Activated naive CD8-positive, alpha-beta T cell treated with anti-CD3 and anti-CD28 coated beads, Interleukin-2, amount 50 U/mL, for 24 hours (primary cell): Measurements from ENCODE around the gene VCAN.

Experiments used
- ATAC-seq: fragments of 150-1000 bp; cut with Tn5 transposase; one replicate; pipeline ENCODE4 v1.10.0; 2021
- DNase-seq: peaks from one replicate; pipeline ENCODE4 v3.0.0; 2021
- H3K27ac Mint-ChIP-seq: one replicate; pipeline ENCODE4 v1.8.0; 2021; ENCODE audit warnings: mild to moderate bottlenecking, mixed read lengths
- H3K27me3 Mint-ChIP-seq: one replicate; pipeline ENCODE4 v1.8.0; 2021; ENCODE audit warnings: mixed read lengths
- H3K36me3 Mint-ChIP-seq: one replicate; pipeline ENCODE4 v1.8.0; 2021; ENCODE audit warnings: low read depth, mixed read lengths
- H3K4me1 Mint-ChIP-seq: one replicate; pipeline ENCODE4 v1.8.0; 2021; ENCODE audit warnings: mixed read lengths
- H3K4me3 Mint-ChIP-seq: one replicate; pipeline ENCODE4 v1.8.0; 2021; ENCODE audit warnings: mild to moderate bottlenecking, moderate library complexity, mixed read lengths
- H3K9me3 Mint-ChIP-seq: one replicate; pipeline ENCODE4 v1.8.0; 2021; ENCODE audit warnings: mixed read lengths

The VCAN gene

DNA sequence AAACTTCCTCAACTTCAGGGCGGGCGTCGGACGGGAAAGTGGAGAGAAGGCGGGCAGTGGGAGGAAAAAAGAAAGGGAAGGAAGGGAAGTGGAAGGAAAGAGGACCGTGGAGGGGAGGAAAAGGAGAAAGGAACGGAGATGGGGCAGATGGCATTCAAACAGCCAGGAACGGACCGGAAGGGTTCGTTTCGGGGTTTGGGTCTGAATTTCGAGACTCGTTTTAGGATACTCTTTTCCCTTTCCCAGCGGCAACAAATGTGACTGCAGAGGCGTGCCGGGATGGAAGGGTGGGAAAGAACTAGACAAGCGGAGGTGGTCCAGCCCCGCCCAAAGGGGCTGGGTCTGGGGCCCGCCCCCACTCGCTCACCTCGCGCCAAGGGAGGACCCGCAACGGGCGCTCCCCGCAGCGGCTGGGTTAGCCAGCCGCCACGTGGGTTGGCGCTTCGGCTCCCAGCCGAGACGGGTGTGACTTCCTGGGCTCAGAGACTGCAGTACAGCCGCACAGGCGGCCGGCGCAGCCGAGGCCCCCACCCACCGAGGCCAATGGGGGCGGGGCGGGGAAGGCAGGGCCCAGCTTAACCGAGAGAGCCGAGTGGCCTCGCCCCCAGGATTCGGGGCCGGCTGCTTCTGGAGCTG is 2.7 kb downstream of the VCAN start:
- Mint-ChIP-seq H3K4me3 (peak overlapping the region; percentile 80), H3K4me1 (peaks cover 33% of the 10 kb centered on the region), H3K9me3 (no peaks in the 10 kb centered on the region), H3K36me3 (peaks cover 1% of the 10 kb centered on the region), H3K27ac (peak overlapping the region; percentile 68), H3K27me3 (peaks cover 82% of the 10 kb centered on the region)
- DNase-seq (peak; percentile 45), ATAC-seq (peak; percentile 62)

- Mint-ChIP-seq H3K9me3 (no peaks in the 10 kb centered on the region), H3K27me3 (peaks cover 80% of the 10 kb centered on the region), H3K36me3 (peaks cover 1% of the 10 kb centered on the region), H3K4me3 (peak overlapping the region; percentile 10), H3K4me1 (peaks cover 33% of the 10 kb centered on the region), H3K27ac (no peak overlapping the region)
- no peak for ATAC-seq
- no peak for DNase-seq
Observed at GRCh38 chr5:83474991-83475390, 3.4 kb downstream of the VCAN start.

- Mint-ChIP-seq H3K27ac (no peak overlapping the region), H3K4me3 (peak overlapping the region; percentile 10), H3K4me1 (peaks cover 33% of the 10 kb centered on the region), H3K9me3 (no peaks in the 10 kb centered on the region), H3K27me3 (peaks cover 78% of the 10 kb centered on the region), H3K36me3 (peaks cover 1% of the 10 kb centered on the region)
- ATAC-seq: no peak
- no peak for DNase-seq
Observed at GRCh38 chr5:83475391-83475863, 3.9 kb downstream of the VCAN start.

- peaks cover 72% of the 10 kb centered on the region for H3K27me3 Mint-ChIP-seq
- no peak overlapping the region for H3K27ac Mint-ChIP-seq
- peaks cover 33% of the 10 kb centered on the region for H3K4me1 Mint-ChIP-seq
- no peaks in the 10 kb centered on the region for H3K9me3 Mint-ChIP-seq
- no peak overlapping the region for H3K4me3 Mint-ChIP-seq
- no peak for DNase-seq
- H3K36me3 Mint-ChIP-seq: peaks cover 1% of the 10 kb centered on the region
- ATAC-seq: no peak
Observed at GRCh38 chr5:83475935-83476814, 4.6 kb downstream of the VCAN start.

GRCh38 chr5:83482961-83483360 is 11.4 kb downstream of the VCAN start:
- Mint-ChIP-seq H3K4me1 (no peaks in the 10 kb centered on the region), H3K27ac (no peak overlapping the region), H3K4me3 (no peak overlapping the region), H3K9me3 (no peaks in the 10 kb centered on the region), H3K36me3 (no peaks in the 10 kb centered on the region), H3K27me3 (peaks cover 25% of the 10 kb centered on the region)
- ATAC-seq (no peak), DNase-seq (no peak)

- no peak for ATAC-seq
- no peaks in the 10 kb centered on the region for H3K4me1 Mint-ChIP-seq
- no peaks in the 10 kb centered on the region for H3K36me3 Mint-ChIP-seq
- no peak for DNase-seq
- H3K27me3 Mint-ChIP-seq: peaks cover 20% of the 10 kb centered on the region
- no peak overlapping the region for H3K4me3 Mint-ChIP-seq
- no peaks in the 10 kb centered on the region for H3K9me3 Mint-ChIP-seq
- H3K27ac Mint-ChIP-seq: no peak overlapping the region
Observed at GRCh38 chr5:83484294-83484693, 12.8 kb downstream of the VCAN start.

GRCh38 chr5:83485842-83486241 is 14.3 kb downstream of the VCAN start:
- Mint-ChIP-seq H3K9me3 (no peaks in the 10 kb centered on the region), H3K36me3 (no peaks in the 10 kb centered on the region), H3K4me1 (no peaks in the 10 kb centered on the region), H3K27me3 (peaks cover 12% of the 10 kb centered on the region), H3K27ac (no peak overlapping the region), H3K4me3 (no peak overlapping the region)
- ATAC-seq: no peak
- no peak for DNase-seq

- no peaks in the 10 kb centered on the region for H3K4me1 Mint-ChIP-seq
- ATAC-seq (no peak), DNase-seq (no peak)
- no peak overlapping the region for H3K27ac Mint-ChIP-seq
- no peaks in the 10 kb centered on the region for H3K36me3 Mint-ChIP-seq
- H3K27me3 Mint-ChIP-seq: peaks cover 12% of the 10 kb centered on the region
- H3K9me3 Mint-ChIP-seq: no peaks in the 10 kb centered on the region
- no peak overlapping the region for H3K4me3 Mint-ChIP-seq
Observed at GRCh38 chr5:83487155-83487554, 15.6 kb downstream of the VCAN start.

- Mint-ChIP-seq H3K27ac (no peak overlapping the region), H3K4me3 (no peak overlapping the region), H3K27me3 (peaks cover 12% of the 10 kb centered on the region), H3K9me3 (no peaks in the 10 kb centered on the region), H3K36me3 (no peaks in the 10 kb centered on the region), H3K4me1 (no peaks in the 10 kb centered on the region)
- DNase-seq (no peak), ATAC-seq (no peak)
Observed at GRCh38 chr5:83488271-83488670, 16.7 kb downstream of the VCAN start.

DNA sequence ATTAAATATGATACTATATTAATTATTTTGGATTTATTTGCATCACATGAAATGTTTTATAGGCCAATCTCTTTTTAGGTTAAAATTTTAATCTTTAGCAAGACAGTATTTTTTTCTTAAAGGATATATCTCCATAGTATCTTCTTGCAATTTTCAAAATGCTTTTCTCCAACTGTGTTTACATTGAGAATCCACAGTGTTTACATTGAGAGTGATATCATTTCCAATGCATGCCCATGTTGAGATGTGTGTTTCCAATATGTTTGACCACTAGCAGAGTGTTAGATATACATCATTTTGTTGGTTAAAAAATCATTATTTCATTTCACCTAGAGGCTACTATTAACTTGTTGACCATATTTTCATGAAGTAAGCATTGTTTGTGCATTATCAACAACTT is 17.3 kb downstream of the VCAN start:
- DNase-seq: no peak
- H3K27me3 Mint-ChIP-seq: peaks cover 12% of the 10 kb centered on the region
- no peaks in the 10 kb centered on the region for H3K9me3 Mint-ChIP-seq
- no peaks in the 10 kb centered on the region for H3K36me3 Mint-ChIP-seq
- no peak overlapping the region for H3K27ac Mint-ChIP-seq
- ATAC-seq: no peak
- no peaks in the 10 kb centered on the region for H3K4me1 Mint-ChIP-seq
- no peak overlapping the region for H3K4me3 Mint-ChIP-seq

DNA sequence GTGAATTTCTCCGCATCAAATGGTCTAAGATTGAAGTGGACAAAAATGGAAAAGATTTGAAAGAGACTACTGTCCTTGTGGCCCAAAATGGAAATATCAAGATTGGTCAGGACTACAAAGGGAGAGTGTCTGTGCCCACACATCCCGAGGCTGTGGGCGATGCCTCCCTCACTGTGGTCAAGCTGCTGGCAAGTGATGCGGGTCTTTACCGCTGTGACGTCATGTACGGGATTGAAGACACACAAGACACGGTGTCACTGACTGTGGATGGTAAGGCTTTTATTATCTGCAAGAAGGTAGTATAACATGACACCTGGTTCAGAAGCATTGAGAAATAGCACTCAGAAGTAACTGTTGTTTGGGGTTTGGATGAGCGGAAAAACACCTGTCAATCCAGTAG is 18.7 kb downstream of the VCAN start:
- no peaks in the 10 kb centered on the region for H3K36me3 Mint-ChIP-seq

DNA sequence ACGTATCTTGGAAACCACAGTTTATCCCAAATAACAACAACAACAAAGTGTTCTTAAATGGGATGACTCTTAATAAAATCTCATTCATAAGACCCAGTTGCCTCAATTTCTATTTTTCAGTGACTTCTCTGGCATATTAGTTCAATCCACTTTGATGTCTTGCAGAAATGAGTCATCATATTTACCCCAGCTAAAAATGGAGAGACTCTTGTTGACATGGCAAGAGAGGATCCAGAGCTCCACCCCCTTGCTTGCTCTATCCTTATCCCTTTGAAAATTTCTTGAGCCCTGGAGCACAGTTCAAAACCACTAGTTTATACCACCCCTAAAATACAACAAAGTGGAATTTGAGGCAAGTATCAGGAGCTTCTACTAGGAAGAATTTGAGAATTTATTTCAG is 20.8 kb downstream of the VCAN start:
- peaks cover 4% of the 10 kb centered on the region for H3K27me3 Mint-ChIP-seq
- ATAC-seq: no peak
- H3K9me3 Mint-ChIP-seq: no peaks in the 10 kb centered on the region
- no peak for DNase-seq
- no peaks in the 10 kb centered on the region for H3K36me3 Mint-ChIP-seq
- H3K4me1 Mint-ChIP-seq: no peaks in the 10 kb centered on the region
- no peak overlapping the region for H3K4me3 Mint-ChIP-seq
- H3K27ac Mint-ChIP-seq: no peak overlapping the region

More for the DNA sequence above, 18.7 kb downstream of the VCAN start:
- ATAC-seq (no peak), DNase-seq (no peak)
- Mint-ChIP-seq H3K27ac (no peak overlapping the region), H3K4me3 (no peak overlapping the region), H3K27me3 (peaks cover 8% of the 10 kb centered on the region), H3K4me1 (no peaks in the 10 kb centered on the region), H3K9me3 (no peaks in the 10 kb centered on the region)

DNA sequence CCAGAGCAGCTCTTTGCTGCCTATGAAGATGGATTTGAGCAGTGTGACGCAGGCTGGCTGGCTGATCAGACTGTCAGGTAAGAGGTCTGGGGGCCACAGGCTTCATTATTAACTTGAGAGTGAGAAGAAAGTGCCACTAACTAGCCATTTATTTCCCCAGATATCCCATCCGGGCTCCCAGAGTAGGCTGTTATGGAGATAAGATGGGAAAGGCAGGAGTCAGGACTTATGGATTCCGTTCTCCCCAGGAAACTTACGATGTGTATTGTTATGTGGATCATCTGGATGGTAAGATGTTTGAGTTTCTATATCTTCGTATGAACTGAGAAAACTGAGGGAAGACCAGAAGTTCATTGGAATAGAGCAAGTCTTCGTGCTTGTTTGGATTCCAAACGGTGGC is 22.1 kb downstream of the VCAN start:
- no peaks in the 10 kb centered on the region for H3K9me3 Mint-ChIP-seq
- H3K36me3 Mint-ChIP-seq: no peaks in the 10 kb centered on the region
- peaks cover 4% of the 10 kb centered on the region for H3K27me3 Mint-ChIP-seq
- no peak overlapping the region for H3K4me3 Mint-ChIP-seq
- no peaks in the 10 kb centered on the region for H3K4me1 Mint-ChIP-seq
- ATAC-seq (no peak), DNase-seq (no peak)
- no peak overlapping the region for H3K27ac Mint-ChIP-seq

DNA sequence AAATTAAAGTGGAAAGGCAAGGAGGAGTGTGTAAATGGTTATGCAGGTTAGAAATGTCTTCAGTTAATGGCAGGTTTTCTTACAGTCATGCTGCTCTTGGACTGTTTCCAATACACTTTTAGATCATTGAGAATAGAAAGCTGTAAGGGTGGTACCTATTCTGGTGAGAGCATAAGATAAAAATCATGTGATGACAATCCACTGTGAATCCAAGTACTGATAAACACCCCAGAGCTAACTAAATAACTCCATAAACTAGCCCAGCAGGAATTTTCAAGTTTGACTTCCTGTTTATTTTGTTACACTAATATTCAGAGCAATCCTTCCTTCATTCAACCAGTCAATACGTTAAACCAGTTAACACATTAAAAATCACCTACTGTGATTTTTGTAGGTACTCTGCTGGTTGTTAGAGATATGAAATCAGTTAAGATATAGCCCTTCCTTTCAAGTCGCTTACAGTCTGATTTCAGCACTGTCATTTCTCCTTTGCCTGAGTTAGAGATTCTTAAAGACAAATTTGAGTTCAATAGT is 22.6 kb downstream of the VCAN start:
- DNase-seq (no peak), ATAC-seq (no peak)
- Mint-ChIP-seq H3K27me3 (peaks cover 4% of the 10 kb centered on the region), H3K9me3 (no peaks in the 10 kb centered on the region), H3K36me3 (no peaks in the 10 kb centered on the region), H3K4me1 (no peaks in the 10 kb centered on the region), H3K27ac (no peak overlapping the region), H3K4me3 (no peak overlapping the region)

- Mint-ChIP-seq H3K4me3 (no peak overlapping the region), H3K27me3 (peaks cover 4% of the 10 kb centered on the region), H3K27ac (no peak overlapping the region), H3K36me3 (no peaks in the 10 kb centered on the region), H3K4me1 (no peaks in the 10 kb centered on the region), H3K9me3 (no peaks in the 10 kb centered on the region)
- no peak for ATAC-seq
- DNase-seq: no peak
Observed at GRCh38 chr5:83494666-83495065, 23.1 kb downstream of the VCAN start.
